Stimulated activated CD8-positive, alpha-beta memory T cell treated with anti-CD3 and anti-CD28 coated beads, Interleukin-15, amount 100 ng/mL, for 24 hours (primary cell): ENCODE data around the gene LAMB2.
A peak's percentile ranks its signal among the peaks of the same experiment; 100 is the strongest.

Experiments
- DNase-seq: peaks from one replicate; pipeline ENCODE4 v3.0.0-alpha.2; 2020; ENCODE audit warnings: low read depth

Gene LAMB2

GRCh38 chr3:49132437-49133225 lies at the start of gene LAMB2:
TSS of gene LAMB2 (minus strand) at chr3:49133050. CDS start at chr3:49132867, 183 bp downstream.
- no peak for DNase-seq

DNA sequence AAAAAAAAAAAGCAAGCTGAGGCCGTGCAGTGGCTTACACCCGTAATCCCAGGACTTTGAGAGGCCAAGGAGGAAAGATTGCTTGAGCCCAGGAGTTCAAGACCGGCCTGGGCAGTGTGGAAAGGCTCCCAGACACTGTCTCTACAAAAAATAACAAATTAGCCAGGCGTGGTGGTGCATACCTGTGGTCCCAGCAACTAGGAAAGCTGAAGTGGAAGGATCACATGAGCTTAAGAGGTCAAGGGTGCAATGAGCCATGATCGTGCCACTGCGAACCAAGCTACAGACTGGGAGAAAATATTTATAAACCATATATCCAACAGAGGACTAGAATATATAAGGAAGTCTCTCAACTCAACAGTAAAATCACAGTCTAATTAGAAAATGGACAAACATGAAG lies 48.5 kb upstream of the LAMB2 start:
- DNase-seq, result no peak

DNA sequence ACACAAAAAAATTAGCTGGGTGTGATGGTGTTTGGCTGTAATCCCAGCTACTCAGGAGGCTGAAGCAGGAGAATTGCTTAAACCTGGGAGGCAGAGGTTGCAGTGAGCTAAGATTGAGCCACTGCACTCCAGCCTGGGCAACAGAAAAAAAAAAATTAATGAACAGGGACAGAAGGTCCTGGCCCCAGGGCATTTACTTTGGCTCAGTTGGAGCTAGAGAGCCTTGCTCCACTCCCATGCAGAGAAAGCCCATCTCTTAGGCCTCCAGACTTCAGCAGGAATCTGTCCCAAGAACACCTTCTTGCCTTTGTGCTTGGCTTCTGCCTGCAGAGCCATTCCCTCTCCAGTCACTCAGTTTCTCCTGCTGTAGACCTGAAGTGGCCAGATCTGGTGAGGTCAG lies 47.3 kb upstream of the LAMB2 start:
- no peak for DNase-seq

GRCh38 chr3:49177073-49177472 lies 44.2 kb upstream of the LAMB2 start:
- DNase-seq, result no peak

- DNase-seq, result no peak
Observed at GRCh38 chr3:49175530-49175929, 42.7 kb upstream of the LAMB2 start.

- no peak for DNase-seq
Observed at GRCh38 chr3:49174397-49174985, 41.6 kb upstream of the LAMB2 start.

GRCh38 chr3:49173792-49174170 lies 40.9 kb upstream of the LAMB2 start:
- DNase-seq, result no peak

GRCh38 chr3:49173116-49173791 lies 40.4 kb upstream of the LAMB2 start:
- no peak for DNase-seq

GRCh38 chr3:49172551-49173041 lies 39.7 kb upstream of the LAMB2 start:
- no peak for DNase-seq

DNA sequence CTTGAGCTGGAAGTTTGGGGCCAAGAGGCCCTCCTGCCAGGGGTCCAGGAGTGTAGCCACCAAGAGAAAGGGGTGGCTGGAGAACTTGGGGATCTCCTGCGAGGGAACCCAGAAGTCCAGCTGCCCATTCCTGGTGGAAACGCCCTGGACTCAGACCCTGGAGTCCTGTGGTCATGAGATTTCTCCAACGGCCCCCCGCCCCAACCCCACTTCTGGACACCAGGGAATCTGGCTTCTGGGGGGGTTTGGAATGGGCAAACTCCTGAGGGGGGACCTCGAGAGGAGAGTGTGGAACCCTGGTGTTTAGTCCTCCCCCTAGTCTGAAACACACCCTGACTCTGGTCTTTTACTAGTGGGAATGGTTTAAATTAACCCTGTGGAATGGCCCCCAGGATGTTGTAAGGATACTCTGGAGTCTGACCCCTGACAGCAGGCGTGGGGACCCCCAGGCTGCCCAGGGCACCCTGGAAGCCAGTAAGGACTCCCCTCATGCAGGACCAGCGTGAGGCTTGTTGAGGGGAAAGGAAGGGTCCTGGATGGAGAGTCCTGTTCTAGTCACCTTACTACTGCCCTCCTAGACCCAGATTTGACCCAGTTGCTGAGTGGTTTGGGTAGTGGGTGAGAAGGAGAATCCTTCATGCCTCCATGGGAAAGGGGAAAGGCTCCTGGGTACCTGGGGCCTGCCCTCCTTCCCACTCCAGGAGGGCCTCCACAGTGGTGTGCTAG lies 39.1 kb upstream of the LAMB2 start:
- DNase-seq, result no peak

DNA sequence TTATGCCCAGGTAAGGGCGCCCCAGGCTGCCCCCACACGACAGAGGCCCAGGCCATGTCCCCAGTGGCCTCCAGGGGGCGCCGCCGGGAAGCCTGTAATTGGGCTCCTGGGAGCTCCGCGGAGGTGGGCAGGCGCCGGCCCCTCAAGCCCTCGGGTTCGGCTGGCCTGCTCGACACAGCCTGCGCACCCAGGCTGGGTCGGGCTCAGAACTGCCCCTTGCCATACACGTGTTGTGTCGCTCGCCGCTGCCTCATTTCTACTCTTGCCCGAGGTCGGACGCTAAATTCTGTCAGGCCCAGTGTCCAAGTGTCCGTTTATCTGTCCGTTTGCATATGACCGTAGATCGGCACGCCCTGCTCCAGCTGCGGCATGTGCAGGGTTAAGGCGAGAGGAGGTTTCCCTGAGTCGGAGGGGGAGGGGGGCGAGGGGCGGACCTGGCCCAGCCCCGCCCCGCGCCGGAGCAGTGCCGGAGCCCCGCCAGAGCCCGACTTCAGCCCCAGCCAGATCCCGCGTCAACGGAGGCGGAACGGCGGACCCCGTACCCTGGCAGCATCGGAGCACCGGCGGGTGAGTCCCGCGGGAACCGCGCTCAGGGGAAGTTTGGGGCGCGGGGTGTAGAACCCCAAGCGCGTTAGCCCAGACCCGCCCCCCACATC lies 38.4 kb upstream of the LAMB2 start, which contains the start of gene KLHDC8B:
TSS of gene KLHDC8B (plus strand) at position 480 of the 656 bp plus-strand sequence. CDS start 1,172 bp downstream, outside the sequence.
- peak; percentile 76 for DNase-seq

DNA sequence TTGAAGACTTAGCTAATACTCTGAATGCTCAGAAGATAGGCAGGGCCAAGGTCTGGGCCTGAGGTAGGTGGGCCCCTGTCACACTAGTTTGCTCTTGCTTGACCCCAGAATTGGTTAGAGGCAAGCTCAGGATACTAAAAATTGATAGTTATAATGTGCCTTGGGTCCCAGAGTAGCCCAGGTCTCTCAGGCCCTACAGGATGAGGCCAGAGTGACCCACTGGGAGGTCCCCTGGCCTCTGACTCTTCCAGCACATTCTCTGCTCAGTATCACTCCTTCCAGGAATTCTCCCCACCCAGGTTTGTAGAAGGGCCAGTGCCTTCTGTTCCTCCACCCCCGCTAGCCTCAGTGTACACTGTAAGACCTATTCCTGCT lies 37.9 kb upstream of the LAMB2 start:
- DNase-seq, result no peak

DNA sequence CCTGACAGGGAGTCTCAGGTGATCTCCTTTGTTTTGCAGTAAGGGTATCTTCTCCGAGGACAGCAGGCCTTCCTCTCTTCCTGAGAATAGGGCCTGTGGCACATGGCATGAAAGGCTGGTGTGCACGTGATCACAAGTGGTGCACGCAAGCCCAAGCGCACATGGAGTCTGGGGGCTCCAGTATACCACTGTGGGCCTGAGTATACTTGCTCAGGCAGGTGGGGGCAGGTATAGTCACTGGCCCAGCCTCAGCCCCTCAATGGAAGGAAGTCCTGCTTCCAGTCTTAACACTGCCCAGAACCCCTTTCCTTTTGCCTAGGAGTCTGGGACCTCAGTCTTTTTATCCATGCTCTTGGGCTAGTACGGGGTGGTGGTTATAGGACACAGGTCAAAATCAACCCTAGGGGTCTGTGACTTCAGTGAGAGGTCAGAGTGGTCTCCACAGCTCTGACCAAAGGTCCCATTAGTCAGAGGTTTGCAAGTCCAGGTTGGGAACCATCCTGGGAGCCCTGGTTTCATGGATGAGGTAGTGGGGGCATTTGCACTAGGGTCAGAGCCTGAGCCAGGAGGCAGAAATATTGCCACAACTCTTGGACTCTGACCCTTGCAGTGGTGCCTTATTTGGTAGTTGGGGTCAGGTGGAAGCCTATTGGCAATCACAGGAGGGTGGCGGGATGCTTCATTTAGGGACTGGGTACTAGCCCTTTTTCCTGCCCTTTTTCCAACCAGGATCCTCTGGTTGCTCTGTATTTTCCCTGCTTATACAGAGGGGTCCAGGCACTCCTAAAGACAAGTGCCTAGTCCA lies 34.1 kb upstream of the LAMB2 start:
- DNase-seq, result no peak

GRCh38 chr3:49165771-49166751 lies 33.2 kb upstream of the LAMB2 start, which contains the start of gene CCDC71:
TSS of gene CCDC71 (minus strand) at chr3:49166331. CDS start at chr3:49164208, 2,123 bp downstream.
- peak; percentile 64 for DNase-seq

- no peak for DNase-seq
Observed at GRCh38 chr3:49164983-49165720, 32.3 kb upstream of the LAMB2 start.

DNA sequence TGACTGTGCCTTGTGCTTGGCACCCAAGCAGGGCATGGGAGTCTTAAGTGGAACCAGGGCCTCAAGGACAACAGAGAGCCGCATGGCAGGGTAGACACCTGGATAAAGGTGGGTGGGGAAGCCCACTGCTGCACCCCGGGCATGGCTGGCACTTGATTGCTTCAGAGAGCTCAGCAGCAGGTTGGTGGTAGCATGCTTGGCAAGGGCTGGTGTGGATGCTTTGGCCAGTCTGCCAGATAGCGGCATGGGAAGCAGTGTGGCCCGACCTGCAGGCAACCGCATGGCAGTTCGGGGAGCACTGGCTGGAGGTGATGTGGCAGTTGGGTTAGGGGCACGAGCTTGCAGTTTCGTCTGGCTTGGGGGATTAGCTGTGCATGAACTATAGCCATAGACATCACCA lies 30.8 kb upstream of the LAMB2 start:
- no peak for DNase-seq

DNA sequence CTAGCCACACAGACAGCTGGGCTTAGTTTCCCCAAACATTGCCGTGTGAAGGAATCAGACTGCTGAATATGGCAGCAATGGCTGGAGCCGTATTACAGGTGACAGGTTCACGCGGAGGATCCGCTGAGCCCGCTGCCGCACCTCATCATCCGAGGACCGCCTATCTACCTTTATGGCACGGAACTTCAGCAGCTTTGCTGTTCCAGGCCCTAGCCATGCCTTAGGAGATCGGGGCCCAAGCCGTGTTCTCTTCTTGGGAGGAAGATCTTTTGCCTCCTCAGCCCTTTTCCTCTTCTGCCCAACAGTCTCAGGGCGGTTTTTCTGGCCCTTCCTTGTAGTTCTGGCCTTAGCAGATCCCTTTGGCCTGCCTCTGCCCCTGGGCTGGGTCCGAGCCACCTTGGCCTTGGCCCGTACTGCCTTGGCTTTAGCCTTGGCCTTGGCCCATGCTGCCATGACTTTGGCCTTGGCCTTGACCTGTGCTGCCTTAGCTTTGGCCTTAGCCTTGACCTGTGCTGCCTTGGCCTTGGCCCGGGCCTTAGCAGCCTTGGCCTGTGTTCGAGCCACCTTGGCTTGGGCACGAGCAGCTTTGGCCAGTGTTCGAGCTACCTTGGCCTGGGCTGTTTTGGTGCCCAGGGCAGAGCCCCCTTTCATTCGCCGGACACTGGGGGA lies 30.0 kb upstream of the LAMB2 start:
- DNase-seq, result no peak

DNA sequence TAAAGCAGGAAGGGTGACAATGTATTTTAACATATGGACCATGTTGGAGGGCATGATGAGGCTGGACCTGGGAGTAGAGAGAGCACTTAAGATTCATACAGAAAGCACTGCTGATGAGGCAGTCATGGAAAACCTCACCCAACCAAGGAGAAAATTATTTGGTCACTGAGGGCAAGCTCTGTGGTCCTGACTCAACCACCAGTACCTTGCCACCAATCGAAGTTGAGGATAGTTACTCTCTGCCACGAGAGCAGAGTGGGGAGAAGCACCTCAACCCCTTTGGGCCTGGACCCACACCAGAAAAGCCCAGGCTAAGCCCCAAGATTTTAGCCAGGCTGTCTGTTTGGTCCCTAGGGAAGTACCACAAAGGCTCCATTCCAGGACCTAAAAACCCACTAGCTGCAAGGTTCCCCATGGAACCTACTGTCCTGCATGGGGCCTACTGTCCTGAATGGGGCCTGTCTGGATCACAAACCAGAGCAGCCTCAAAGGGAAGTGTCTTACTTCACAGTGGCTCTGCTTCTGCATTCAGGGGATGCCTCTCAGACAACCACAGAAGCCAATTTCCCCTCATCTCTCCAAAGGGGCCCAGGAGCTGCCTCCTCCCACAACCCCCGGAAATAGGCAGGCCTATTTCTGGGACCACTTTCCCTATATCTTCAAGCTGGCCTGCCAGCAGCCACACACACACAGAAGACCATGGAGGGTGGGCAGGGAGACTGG lies 29.1 kb upstream of the LAMB2 start:
- no peak for DNase-seq
